GM12878 (cell line): ENCODE data around the gene UXS1. TPM values are rescaled to one million over a fixed set of nuclear protein-coding genes. Genes with fewer than 3 reads are reported as not detected.

Source experiments
- ATAC-seq: fragments of 200-7000 bp; cut with Tn5 transposase; 3 replicates; pipeline ENCODE4 v1.9.1; 2020; ENCODE audit warnings: mild to moderate bottlenecking, moderate library complexity
- BruUV-seq: library from RNA; stranded (reverse); fragments of 400-500 nt; replicated peaks from 2 replicates; lab custom pipeline; 2021; lab: Mats Ljungman, UMichigan
- CTCF ChIA-PET: fragments of 300-600 bp; sonication (Branson Sonifier 250); formaldehyde crosslinking; extraction: SDS; loops from one replicate; lab custom pipeline; 2021; ENCODE audit warnings: inconsistent platforms; lab: Yijun Ruan, JAX
- POLR2A ChIA-PET: fragments of 350-600 bp; formaldehyde crosslinking; extraction: SDS; loops from one replicate; lab custom pipeline; 2021; ENCODE audit warnings: inconsistent platforms; lab: Charles Lee
- RAD21 ChIA-PET: fragments of 300-600 bp; sonication (Branson Sonifier 250); formaldehyde crosslinking; loops from one replicate; lab custom pipeline; 2023; ENCODE audit warnings: antibody characterized with exemption; ENCODE audit not compliant: unreplicated experiment; lab: Charles Lee
- SMC1A ChIA-PET: fragments of 300-600 bp; sonication (Branson Sonifier 250); formaldehyde crosslinking; loops from one replicate; lab custom pipeline; 2023; ENCODE audit not compliant: unreplicated experiment, uncharacterized antibody; lab: Charles Lee
- DNase-seq: peaks from one replicate; pipeline ENCODE4 v3.0.0-alpha.2; 2011; ENCODE audit warnings: low read depth, low spot score
- FAIRE-seq: peaks from 3 replicates; lab custom pipeline; 2011; peaks lifted over from hg19 to GRCh38; lab: Jason Lieb, UNC
- H2AFZ ChIP-seq: 2 replicates; pipeline ENCODE4 v1.6.0; 2011; ENCODE audit warnings: low read depth, low read length, control low read depth; ENCODE audit not compliant: control insufficient read depth
- H3K27ac ChIP-seq: 2 replicates; pipeline ENCODE4 v1.5.1; 2011; ENCODE audit warnings: control low read depth; ENCODE audit not compliant: control insufficient read depth, insufficient read depth
- H3K27me3 ChIP-seq, 2 experiments: replicated peaks in 1 of 2; 2 replicates each; pipeline versions ENCODE4 v1.6.0 to v1.6.1; 2011; ENCODE audit warnings: low read length in 1 of 2; ENCODE audit not compliant: control insufficient read depth in 2 of 2, insufficient read depth in 2 of 2
- H3K36me3 ChIP-seq, 2 experiments: 2 replicates each; pipeline ENCODE4 v1.5.1; 2011; ENCODE audit warnings: low read length in 1 of 2; ENCODE audit not compliant: control insufficient read depth in 2 of 2, insufficient read depth in 2 of 2
- H3K4me1 ChIP-seq: 2 replicates; pipeline ENCODE4 v1.6.1; 2011; ENCODE audit warnings: mild to moderate bottlenecking, low read length, moderate library complexity, mixed read lengths; ENCODE audit not compliant: control insufficient read depth, insufficient read depth
- H3K4me2 ChIP-seq: 2 replicates; pipeline ENCODE4 v1.6.0; 2011; ENCODE audit warnings: control low read depth; ENCODE audit not compliant: control insufficient read depth, insufficient read depth
- H3K4me3 ChIP-seq: fragments of 200-600 bp; sonication (generic); 2 replicates; pipeline ENCODE4 v1.5.1; 2016
- H3K79me2 ChIP-seq: 2 replicates; pipeline ENCODE4 v1.6.0; 2011; ENCODE audit warnings: low read length; ENCODE audit not compliant: control insufficient read depth, insufficient read depth
- H3K9ac ChIP-seq: 2 replicates; pipeline ENCODE4 v1.8.0; 2011; ENCODE audit warnings: low read length, control low read depth, mixed read lengths; ENCODE audit not compliant: control insufficient read depth, insufficient read depth
- H3K9me3 ChIP-seq: replicated peaks from 3 replicates; pipeline ENCODE4 v1.5.1; 2011; ENCODE audit warnings: mild to moderate bottlenecking, low read length; ENCODE audit not compliant: control insufficient read depth, insufficient read depth
- H4K20me1 ChIP-seq: 2 replicates; pipeline ENCODE4 v1.6.0; 2011; ENCODE audit not compliant: control insufficient read depth, insufficient read depth
- FOXK2 ChIP-seq: fragments of 450-650 bp; IDR thresholded peaks from 2 replicates; pipeline ENCODE4 v1.6.1; 2017; ENCODE audit warnings: mild to moderate bottlenecking, moderate library complexity
- IKZF2 ChIP-seq, 2 experiments: fragments of 450-650 bp; IDR thresholded peaks; 2 replicates each; pipeline ENCODE4 v1.6.1; 2017; ENCODE audit warnings: mild to moderate bottlenecking in 2 of 2, moderate library complexity in 2 of 2
- JUNB ChIP-seq: IDR thresholded peaks from 2 replicates; pipeline ENCODE4 v1.6.1; 2016; ENCODE audit warnings: antibody characterized with exemption, mild to moderate bottlenecking
- RELA ChIP-seq: fragments of 450-650 bp; IDR thresholded peaks from 2 replicates; pipeline ENCODE4 v1.8.0; 2014; ENCODE audit warnings: borderline replicate concordance; ENCODE audit not compliant: partially characterized antibody
- TBL1XR1 ChIP-seq: IDR thresholded peaks from 2 replicates; pipeline ENCODE4 v1.6.1; 2012; ENCODE audit warnings: low read depth, low read length, improper control_type of control experiment
- WGBS: methylation state at CpG from one replicate; pipeline ENCODE4 v1.1.6; 2016; ENCODE audit warnings: low lambda C conversion rate; ENCODE audit not compliant: insufficient replicate concordance, insufficient coverage; ENCODE audit errors: missing lambda C conversion rate; 5-methylcytosine and 5-hydroxymethylcytosine counted together
- in situ Hi-C: fragments of 300-500 bp; cut with MboI; formaldehyde crosslinking; loops from 9 replicates; pipeline ENCODE4 v1.14.3; 2018; ENCODE audit warnings: mixed read lengths
- intact Hi-C: fragments of 100-400 bp; cut with micrococcal nuclease; formaldehyde crosslinking; loops from one replicate; pipeline ENCODE4 v1.14.2; 2022; ENCODE audit not compliant: unreplicated experiment
- polyA plus RNA-seq, 11 experiments: library from polyadenylated mRNA; depleted of rRNA in 4 of 11; unstranded in 6 of 11; stranded (reverse) in 5 of 11; fragments of >200 nt; fragmentation: Nextera tagmentation in 4 of 11; fragmentation: Illumina TruSeq in 1 of 11; extraction: Ambion mirVana in 4 of 11; extraction: Trizol in 1 of 11; gene quantifications; 1 replicate in 1 of 11; 2 replicates in 10 of 11; pipeline versions ENCODE4 v1.2.1 to v1.2.3, GENCODE V29; 2011 to 2016; ENCODE audit warnings: inconsistent platforms in 2 of 11, missing spikeins in 2 of 11, low read depth in 1 of 11
- total RNA-seq, 4 experiments: library from RNA; depleted of rRNA in 3 of 4; stranded (reverse); fragments of >200 nt in 3 of 4; fragmentation: Illumina TruSeq in 1 of 4; extraction: Trizol in 1 of 4; gene quantifications; 2 replicates each; pipeline versions ENCODE4 v1.2.1 to v1.2.3, GENCODE V29; 2013 to 2021

The UXS1 gene
- total and polyA plus RNA-seq, 10 of the 15 experiments (the other 5 are each of a cell fraction or from before 2014, with no cell fraction given), result 6.0 to 25.4 (median 24.0) TPM

GRCh38 chr2:106127282-106127771 lies 66.8 kb downstream of the UXS1 start:
- H3K4me1 ChIP-seq, result no peaks in the 10 kb centered on the region
- ATAC-seq, result no peak
- H3K9me3 ChIP-seq, result no peaks in the 10 kb centered on the region
- H3K27me3 ChIP-seq, result no peaks in the 10 kb centered on the region
- intact Hi-C loops (no loop called here), in situ Hi-C loops (no loop called here)
- ChIA-PET POLR2A (no interaction called here), RAD21 (no interaction called here), SMC1A (interaction anchor here (1.7 kb wide), 1 partner anchor 56 kb away, joined by 3 read pairs; no protein-coding TSS in a partner anchor), CTCF (no interaction called here)
- H3K79me2 ChIP-seq, result no peaks in the 10 kb centered on the region
- H4K20me1 ChIP-seq, result no peaks in the 10 kb centered on the region
- BruUV-seq, result no TSS peak
- H2AFZ ChIP-seq, result no peak overlapping the region
- FAIRE-seq, result no peak
- WGBS, result 65% methylated on average over 5 of the region's 5 CpGs
- H3K4me2 ChIP-seq, result no peak overlapping the region
- no peak overlapping the region for H3K4me3 ChIP-seq
- TF ChIP-seq IKZF2 (IDR thresholded peaks at IDR 0.05) (no peak), JUNB (peak; percentile 43)
- H3K36me3 ChIP-seq, result peaks cover 3 to 7% of the 10 kb centered on the region in 2 experiments; a peak in 2 of 4 replicates
- DNase-seq, result no peak
- H3K27ac ChIP-seq, result no peak overlapping the region
- H3K9ac ChIP-seq, result no peak overlapping the region

DNA sequence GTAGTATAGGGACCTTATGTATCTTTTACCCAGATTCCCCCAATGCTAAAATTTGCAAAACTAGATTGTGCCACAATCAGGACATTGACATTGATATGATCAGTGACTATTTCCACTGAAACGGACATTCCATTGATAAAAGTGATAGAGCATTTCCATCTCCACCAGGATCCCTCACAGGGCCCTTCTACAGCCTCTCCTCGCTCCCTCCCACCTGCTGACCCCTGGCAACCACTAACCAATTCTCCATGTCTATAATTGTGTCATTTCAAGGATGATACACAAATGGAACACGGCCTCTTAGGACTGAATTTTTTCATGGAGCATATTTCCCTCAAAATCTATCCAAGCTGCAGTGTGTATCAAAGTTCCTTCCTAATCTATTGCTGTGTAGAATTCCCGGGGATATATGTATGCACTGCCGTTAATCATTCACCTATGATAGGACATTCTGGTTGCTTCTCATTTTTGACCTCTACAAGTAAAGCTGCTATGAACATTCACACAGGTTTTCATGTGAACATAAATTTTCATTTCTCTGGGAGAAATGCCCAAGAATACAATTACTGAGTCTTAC lies 67.3 kb downstream of the UXS1 start:
- no TSS peak for BruUV-seq

More for the DNA sequence above, 67.3 kb downstream of the UXS1 start:
- H3K4me2 ChIP-seq, result no peak overlapping the region
- CTCF ChIA-PET, result no interaction called here
- RAD21 ChIA-PET, result no interaction called here
- intact Hi-C loops (no loop called here), in situ Hi-C loops (no loop called here)
- POLR2A ChIA-PET, result no interaction called here
- FAIRE-seq (no peak), DNase-seq (no peak), ATAC-seq (no peak)
- no peaks in the 10 kb centered on the region for H3K27me3 ChIP-seq
- no peak overlapping the region for H3K4me3 ChIP-seq
- H3K79me2 ChIP-seq, result no peaks in the 10 kb centered on the region
- 97% methylated on average over 5 of the region's 5 CpGs for WGBS
- peaks cover 3 to 9% of the 10 kb centered on the region in 2 experiments; a peak in 3 of 4 replicates for H3K36me3 ChIP-seq
- H3K27ac ChIP-seq, result no peak overlapping the region
- no peaks in the 10 kb centered on the region for H3K4me1 ChIP-seq
- no peak overlapping the region for H2AFZ ChIP-seq
- SMC1A ChIA-PET, result interaction anchor here (1.7 kb wide), 1 partner anchor 56 kb away, joined by 3 read pairs; no protein-coding TSS in a partner anchor
- H3K9ac ChIP-seq, result no peak overlapping the region
- H3K9me3 ChIP-seq, result no peaks in the 10 kb centered on the region
- H4K20me1 ChIP-seq, result no peaks in the 10 kb centered on the region
- no peak for TF ChIP-seq TBL1XR1
- TF ChIP-seq RELA, result no peak
- TF ChIP-seq FOXK2, result no peak
